SK-N-SH (cell line): ENCODE data around the gene SLC12A5. TPM values are rescaled to one million over a fixed set of nuclear protein-coding genes. Genes with fewer than 3 reads are reported as not detected.

Source experiments
- CTCF ChIA-PET: fragments of 300-600, 350-600 bp; formaldehyde crosslinking; extraction: SDS; loops from one replicate; lab custom pipeline; 2021; lab: Yijun Ruan, JAX
- POLR2A ChIA-PET: fragments of 350-600 bp; sonication (Branson Sonifier 250); formaldehyde crosslinking; extraction: SDS; loops from one replicate; lab custom pipeline; 2020; ENCODE audit warnings: antibody characterized with exemption, inconsistent platforms; lab: Yijun Ruan, JAX
- DNase-seq: peaks from one replicate; pipeline ENCODE4 v3.0.0; 2012
- H2AFZ ChIP-seq: fragments of 200-600 bp; sonication (generic); 2 replicates; pipeline ENCODE4 v1.8.1; 2016; ENCODE audit warnings: antibody characterized with exemption, mild to moderate bottlenecking, low read depth
- H3F3A ChIP-seq: fragments of 200-600 bp; sonication (generic); replicated peaks from 2 replicates; pipeline ENCODE3; 2016; ENCODE audit warnings: antibody characterized with exemption, mild to moderate bottlenecking; ENCODE audit not compliant: insufficient read depth
- H3K27ac ChIP-seq, 2 experiments: fragments of 200-500 bp in 1 of 2; fragments of 200-600 bp in 1 of 2; sonication (Bioruptor generic) in 1 of 2; sonication (generic), shearing (Covaris generic) in 1 of 2; 2 replicates each; pipeline versions ENCODE4 v1.5.1 to v1.6.1; 2014 to 2016; ENCODE audit warnings: low read depth in 2 of 2, inconsistent platforms in 1 of 2, low read length in 1 of 2, mild to moderate bottlenecking in 1 of 2, mixed read lengths in 1 of 2
- H3K27me3 ChIP-seq: fragments of 200-600 bp; sonication (generic), shearing (Covaris generic); 2 replicates; pipeline ENCODE4 v1.6.1; 2016; ENCODE audit warnings: mixed run types; ENCODE audit not compliant: insufficient read depth
- H3K36me3 ChIP-seq, 2 experiments: fragments of 200-500 bp in 1 of 2; fragments of 200-600 bp in 1 of 2; sonication (Bioruptor generic) in 1 of 2; sonication (generic) in 1 of 2; replicated peaks in 1 of 2; 2 replicates each; pipeline versions ENCODE3 to v1.5.1; 2014 to 2016; ENCODE audit warnings: low read length in 1 of 2, mild to moderate bottlenecking in 1 of 2; ENCODE audit not compliant: insufficient read depth in 2 of 2, control insufficient read depth in 1 of 2
- H3K4me1 ChIP-seq, 2 experiments: fragments of 200-500 bp in 1 of 2; fragments of 200-600 bp in 1 of 2; sonication (Bioruptor generic) in 1 of 2; sonication (generic), shearing (Covaris generic) in 1 of 2; 2 replicates each; pipeline versions ENCODE4 v1.5.1 to v1.6.1; 2014 to 2016; ENCODE audit warnings: low read depth in 1 of 2, low read length in 1 of 2, mixed run types in 1 of 2; ENCODE audit not compliant: insufficient read depth in 2 of 2, control insufficient read depth in 1 of 2
- H3K4me2 ChIP-seq: fragments of 200-600 bp; sonication (generic), shearing (Covaris generic); 2 replicates; pipeline ENCODE4 v1.6.1; 2017; ENCODE audit warnings: mixed run types
- H3K4me3 ChIP-seq, 2 experiments: fragments of 200-500 bp in 1 of 2; fragments of 200-600 bp in 1 of 2; sonication (Bioruptor generic) in 1 of 2; sonication (generic), shearing (Covaris generic) in 1 of 2; 2 replicates each; pipeline versions ENCODE4 v1.5.1 to v1.8.1; 2014 to 2016; ENCODE audit warnings: low read depth in 2 of 2, inconsistent platforms in 1 of 2, low read length in 1 of 2, mild to moderate bottlenecking in 1 of 2, mixed read lengths in 1 of 2, moderate library complexity in 1 of 2
- H3K79me2 ChIP-seq: fragments of 200-600 bp; sonication (generic); 2 replicates; pipeline ENCODE4 v1.8.1; 2017; ENCODE audit warnings: mild to moderate bottlenecking; ENCODE audit not compliant: insufficient read depth
- H3K9ac ChIP-seq: fragments of 200-600 bp; sonication (generic); 2 replicates; pipeline ENCODE4 v1.6.1; 2017; ENCODE audit warnings: mixed run types
- H3K9me2 ChIP-seq: fragments of 200-600 bp; sonication (generic); 2 replicates; pipeline ENCODE4 v1.6.1; 2017; ENCODE audit warnings: mixed run types
- H3K9me3 ChIP-seq: fragments of 200-600 bp; sonication (generic); 2 replicates; pipeline ENCODE4 v1.6.1; 2017; ENCODE audit warnings: mixed run types, mild to moderate bottlenecking, moderate library complexity
- H4K20me1 ChIP-seq: fragments of 200-600 bp; sonication (generic); 2 replicates; pipeline ENCODE4 v1.6.1; 2017; ENCODE audit warnings: mild to moderate bottlenecking, mixed run types; ENCODE audit not compliant: insufficient read depth
- ELF1 ChIP-seq: IDR thresholded peaks from 2 replicates; pipeline ENCODE4 v1.4.0; 2012
- EP300 ChIP-seq, 2 experiments: IDR thresholded peaks; 2 replicates each; pipeline versions ENCODE4 v1.4.0 to v1.6.1; 2012; ENCODE audit warnings: borderline replicate concordance in 1 of 2, low read depth in 1 of 2, low read length in 1 of 2
- FOSL2 ChIP-seq: IDR thresholded peaks from 2 replicates; pipeline ENCODE4 v1.4.0; 2012; ENCODE audit warnings: low read depth, mild to moderate bottlenecking, moderate library complexity, borderline replicate concordance
- FOXJ3 ChIP-seq: sonication (generic); formaldehyde crosslinking; IDR thresholded peaks from 2 replicates; pipeline ENCODE4 v1.5.1; 2020; ENCODE audit warnings: mild to moderate bottlenecking, missing genetic modification reagents
- GABPA ChIP-seq: IDR thresholded peaks from 2 replicates; pipeline ENCODE4 v1.4.0; 2012; ENCODE audit warnings: low read depth, mild to moderate bottlenecking
- NRF1 ChIP-seq: IDR thresholded peaks from 2 replicates; pipeline ENCODE4 v1.6.1; 2012; ENCODE audit warnings: low read depth, mild to moderate bottlenecking, low read length
- POLR2AphosphoS5 ChIP-seq: IDR thresholded peaks from 2 replicates; pipeline ENCODE4 v1.6.1; 2012; ENCODE audit warnings: low read depth, low read length
- SIN3A ChIP-seq: IDR thresholded peaks from 2 replicates; pipeline ENCODE4 v1.6.1; 2012; ENCODE audit warnings: low read depth, mild to moderate bottlenecking, low read length, moderate library complexity, borderline replicate concordance
- SMC3 ChIP-seq: IDR thresholded peaks from 2 replicates; pipeline ENCODE4 v1.6.1; 2012; ENCODE audit warnings: low read depth, low read length, improper control_type of control experiment
- TAF1 ChIP-seq: IDR thresholded peaks from 2 replicates; pipeline ENCODE4 v1.6.1; 2012; ENCODE audit warnings: low read depth, mild to moderate bottlenecking, low read length, moderate library complexity, borderline replicate concordance
- TCF12 ChIP-seq: IDR thresholded peaks from 2 replicates; pipeline ENCODE4 v1.4.0; 2012
- TEAD4 ChIP-seq: IDR thresholded peaks from 2 replicates; pipeline ENCODE4 v1.4.0; 2012; ENCODE audit warnings: mild to moderate bottlenecking, borderline replicate concordance; ENCODE audit not compliant: insufficient read depth
- WGBS: methylation state at CpG from one replicate; pipeline ENCODE4 v1.1.6; 2017; ENCODE audit warnings: low lambda C conversion rate; 5-methylcytosine and 5-hydroxymethylcytosine counted together
- polyA plus RNA-seq, 3 experiments: library from polyadenylated mRNA; depleted of rRNA; stranded (reverse); fragments of >200 nt; gene quantifications; 2 replicates each; pipeline ENCODE4 v1.2.3, GENCODE V29; 2012
- TF ChIP-seq, protein P1 (sequence below): fragments of 150-350 bp; IDR thresholded peaks from 2 replicates; pipeline ENCODE4 v1.6.1; 2017; ENCODE audit warnings: antibody characterized with exemption, low read length, low read depth, borderline replicate concordance
- TF ChIP-seq, protein P2 (sequence below): IDR thresholded peaks from 2 replicates; pipeline ENCODE4; 2012
- TF ChIP-seq, protein P3 (sequence below): fragments of 200-600 bp; sonication (generic); IDR thresholded peaks from 2 replicates; pipeline ENCODE4 v1.6.1; 2017; ENCODE audit warnings: antibody characterized with exemption, mild to moderate bottlenecking, moderate library complexity
- TF ChIP-seq, protein P4 (sequence below): IDR thresholded peaks from 2 replicates; pipeline ENCODE4 v1.4.0; 2012; ENCODE audit warnings: low read depth, borderline replicate concordance
- TF ChIP-seq, protein P5 (sequence below): fragments of 150-350 bp; IDR thresholded peaks from 2 replicates; pipeline ENCODE4 v1.6.1; 2016; ENCODE audit warnings: mild to moderate bottlenecking, low read depth, low read length
- TF ChIP-seq, protein P6 (sequence below): IDR thresholded peaks from 2 replicates; pipeline ENCODE4 v1.6.1; 2012; ENCODE audit warnings: mild to moderate bottlenecking, low read depth, low read length, moderate library complexity

The SLC12A5 gene
- polyA plus RNA-seq, 1 of the 3 experiments (the other 2 are of a cell fraction): 19.9 TPM

DNA sequence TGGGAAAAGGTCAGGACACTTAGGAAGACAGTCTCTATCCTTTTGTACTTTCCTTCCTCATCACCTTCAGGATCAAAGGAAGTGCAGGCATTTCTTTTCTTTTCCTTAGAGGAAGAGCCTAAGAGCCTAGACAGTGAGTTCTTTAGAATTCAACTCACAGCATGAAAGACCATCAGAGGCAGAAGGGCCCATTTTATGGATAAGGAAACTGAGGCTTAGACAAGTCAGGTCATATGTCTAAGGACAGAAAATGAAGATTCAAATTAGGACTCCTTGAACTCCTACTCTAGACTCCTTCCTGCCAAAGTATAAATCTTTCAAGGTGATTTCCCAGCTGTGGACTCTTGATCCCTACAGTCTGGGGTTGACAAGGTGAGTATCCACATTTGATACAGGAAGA, 20.8 kb downstream of the SLC12A5 start:
- peaks cover 2% of the 10 kb centered on the region for H3F3A ChIP-seq
- no peak for TF ChIP-seq SMC3
- TF ChIP-seq, protein P1, sequence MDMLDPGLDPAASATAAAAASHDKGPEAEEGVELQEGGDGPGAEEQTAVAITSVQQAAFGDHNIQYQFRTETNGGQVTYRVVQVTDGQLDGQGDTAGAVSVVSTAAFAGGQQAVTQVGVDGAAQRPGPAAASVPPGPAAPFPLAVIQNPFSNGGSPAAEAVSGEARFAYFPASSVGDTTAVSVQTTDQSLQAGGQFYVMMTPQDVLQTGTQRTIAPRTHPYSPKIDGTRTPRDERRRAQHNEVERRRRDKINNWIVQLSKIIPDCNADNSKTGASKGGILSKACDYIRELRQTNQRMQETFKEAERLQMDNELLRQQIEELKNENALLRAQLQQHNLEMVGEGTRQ: no peak
- no peak for TF ChIP-seq GABPA
- no peak for TF ChIP-seq NRF1
- TF ChIP-seq, protein P2, sequence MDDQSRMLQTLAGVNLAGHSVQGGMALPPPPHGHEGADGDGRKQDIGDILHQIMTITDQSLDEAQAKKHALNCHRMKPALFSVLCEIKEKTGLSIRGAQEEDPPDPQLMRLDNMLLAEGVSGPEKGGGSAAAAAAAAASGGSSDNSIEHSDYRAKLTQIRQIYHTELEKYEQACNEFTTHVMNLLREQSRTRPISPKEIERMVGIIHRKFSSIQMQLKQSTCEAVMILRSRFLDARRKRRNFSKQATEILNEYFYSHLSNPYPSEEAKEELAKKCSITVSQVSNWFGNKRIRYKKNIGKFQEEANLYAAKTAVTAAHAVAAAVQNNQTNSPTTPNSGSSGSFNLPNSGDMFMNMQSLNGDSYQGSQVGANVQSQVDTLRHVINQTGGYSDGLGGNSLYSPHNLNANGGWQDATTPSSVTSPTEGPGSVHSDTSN: no peak
- no peak for TF ChIP-seq FOXJ3 (CRISPR knock-in tag)
- TF ChIP-seq SIN3A: no peak
- TF ChIP-seq, protein P3, sequence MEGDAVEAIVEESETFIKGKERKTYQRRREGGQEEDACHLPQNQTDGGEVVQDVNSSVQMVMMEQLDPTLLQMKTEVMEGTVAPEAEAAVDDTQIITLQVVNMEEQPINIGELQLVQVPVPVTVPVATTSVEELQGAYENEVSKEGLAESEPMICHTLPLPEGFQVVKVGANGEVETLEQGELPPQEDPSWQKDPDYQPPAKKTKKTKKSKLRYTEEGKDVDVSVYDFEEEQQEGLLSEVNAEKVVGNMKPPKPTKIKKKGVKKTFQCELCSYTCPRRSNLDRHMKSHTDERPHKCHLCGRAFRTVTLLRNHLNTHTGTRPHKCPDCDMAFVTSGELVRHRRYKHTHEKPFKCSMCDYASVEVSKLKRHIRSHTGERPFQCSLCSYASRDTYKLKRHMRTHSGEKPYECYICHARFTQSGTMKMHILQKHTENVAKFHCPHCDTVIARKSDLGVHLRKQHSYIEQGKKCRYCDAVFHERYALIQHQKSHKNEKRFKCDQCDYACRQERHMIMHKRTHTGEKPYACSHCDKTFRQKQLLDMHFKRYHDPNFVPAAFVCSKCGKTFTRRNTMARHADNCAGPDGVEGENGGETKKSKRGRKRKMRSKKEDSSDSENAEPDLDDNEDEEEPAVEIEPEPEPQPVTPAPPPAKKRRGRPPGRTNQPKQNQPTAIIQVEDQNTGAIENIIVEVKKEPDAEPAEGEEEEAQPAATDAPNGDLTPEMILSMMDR: no peak
- TF ChIP-seq EP300 (IDR thresholded peaks at IDR 0.05; ENCODE audit: borderline replicate concordance in 1 of 2, low read depth in 1 of 2, low read length in 1 of 2): no peak
- TF ChIP-seq TCF12: no peak
- TF ChIP-seq POLR2AphosphoS5: no peak
- TF ChIP-seq, protein P4, sequence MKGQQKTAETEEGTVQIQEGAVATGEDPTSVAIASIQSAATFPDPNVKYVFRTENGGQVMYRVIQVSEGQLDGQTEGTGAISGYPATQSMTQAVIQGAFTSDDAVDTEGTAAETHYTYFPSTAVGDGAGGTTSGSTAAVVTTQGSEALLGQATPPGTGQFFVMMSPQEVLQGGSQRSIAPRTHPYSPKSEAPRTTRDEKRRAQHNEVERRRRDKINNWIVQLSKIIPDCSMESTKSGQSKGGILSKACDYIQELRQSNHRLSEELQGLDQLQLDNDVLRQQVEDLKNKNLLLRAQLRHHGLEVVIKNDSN: no peak
- H3K4me3 ChIP-seq: no peak overlapping the region
- ChIA-PET CTCF (interaction anchor here (2.7 kb wide), 1 partner anchor 39 kb away, joined by 11 read pairs; no protein-coding TSS in a partner anchor), POLR2A (no interaction called here)
- no peaks in the 10 kb centered on the region for H3K9me2 ChIP-seq
- H3K27ac ChIP-seq: no peak overlapping the region
- no peaks in the 10 kb centered on the region for H3K27me3 ChIP-seq
- H4K20me1 ChIP-seq: 0 out of 2 replicates have a peak, but pooled peaks cover 5% of the 10 kb centered on the region
- H3K9me3 ChIP-seq: no peaks in the 10 kb centered on the region
- H3K4me1 ChIP-seq: peaks cover 3 to 7% of the 10 kb centered on the region in 2 experiments; a peak in 2 of 4 replicates
- H3K36me3 ChIP-seq: no peaks in the 10 kb centered on the region
- H2AFZ ChIP-seq: no peak overlapping the region
- H3K9ac ChIP-seq: no peak overlapping the region
- no peaks in the 10 kb centered on the region for H3K79me2 ChIP-seq
- DNase-seq: no peak
- H3K4me2 ChIP-seq: no peak overlapping the region

DNA sequence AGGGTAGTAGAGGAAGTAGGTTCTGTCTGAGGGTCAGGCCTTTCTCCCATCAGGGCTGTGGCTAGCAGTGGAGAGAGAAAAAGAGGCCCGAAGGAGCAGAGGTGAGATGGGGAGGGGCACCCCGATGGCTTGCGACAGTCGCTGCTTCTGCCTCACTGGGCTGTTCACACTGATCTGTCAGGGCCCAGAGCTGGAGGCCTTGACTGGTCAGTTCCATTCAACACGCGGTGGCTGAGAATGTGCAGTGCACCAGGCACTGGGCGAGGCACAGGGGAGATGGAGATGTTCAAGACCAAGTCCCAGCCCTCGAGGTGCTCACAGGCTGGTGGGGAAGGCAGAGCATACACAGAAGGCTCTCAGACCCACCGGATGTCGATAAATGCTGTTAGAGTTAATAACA, 21.4 kb downstream of the SLC12A5 start:
- Histone ChIP-seq H3K27ac (no peak overlapping the region), H3K9me2 (no peaks in the 10 kb centered on the region), H3K79me2 (no peaks in the 10 kb centered on the region), H3K4me2 (no peak overlapping the region), H4K20me1 (0 out of 2 replicates have a peak, but pooled peaks cover 5% of the 10 kb centered on the region), H3K36me3 (no peaks in the 10 kb centered on the region), H2AFZ (no peak overlapping the region), H3K9me3 (no peaks in the 10 kb centered on the region), H3F3A (peaks cover 2% of the 10 kb centered on the region), H3K27me3 (no peaks in the 10 kb centered on the region), H3K4me1 (peaks cover 3 to 7% of the 10 kb centered on the region in 2 experiments; a peak in 2 of 4 replicates), H3K4me3 (no peak overlapping the region), H3K9ac (no peak overlapping the region)
- DNase-seq: no peak
- CTCF ChIA-PET: interaction anchor here (2.7 kb wide), 1 partner anchor 38 kb away, joined by 11 read pairs; no protein-coding TSS in a partner anchor
- POLR2A ChIA-PET: no interaction called here
- WGBS: 65% methylated on average over 10 of the region's 10 CpGs
- no peak for TF ChIP-seq TAF1
- TF ChIP-seq, protein P5, sequence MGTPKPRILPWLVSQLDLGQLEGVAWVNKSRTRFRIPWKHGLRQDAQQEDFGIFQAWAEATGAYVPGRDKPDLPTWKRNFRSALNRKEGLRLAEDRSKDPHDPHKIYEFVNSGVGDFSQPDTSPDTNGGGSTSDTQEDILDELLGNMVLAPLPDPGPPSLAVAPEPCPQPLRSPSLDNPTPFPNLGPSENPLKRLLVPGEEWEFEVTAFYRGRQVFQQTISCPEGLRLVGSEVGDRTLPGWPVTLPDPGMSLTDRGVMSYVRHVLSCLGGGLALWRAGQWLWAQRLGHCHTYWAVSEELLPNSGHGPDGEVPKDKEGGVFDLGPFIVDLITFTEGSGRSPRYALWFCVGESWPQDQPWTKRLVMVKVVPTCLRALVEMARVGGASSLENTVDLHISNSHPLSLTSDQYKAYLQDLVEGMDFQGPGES: no peak
- TF ChIP-seq TCF12: no peak
- TF ChIP-seq EP300 (IDR thresholded peaks at IDR 0.05; ENCODE audit: borderline replicate concordance in 1 of 2, low read depth in 1 of 2, low read length in 1 of 2): no peak
- TF ChIP-seq TEAD4: no peak
- TF ChIP-seq FOSL2: no peak
- TF ChIP-seq ELF1: no peak
- TF ChIP-seq, protein P6, sequence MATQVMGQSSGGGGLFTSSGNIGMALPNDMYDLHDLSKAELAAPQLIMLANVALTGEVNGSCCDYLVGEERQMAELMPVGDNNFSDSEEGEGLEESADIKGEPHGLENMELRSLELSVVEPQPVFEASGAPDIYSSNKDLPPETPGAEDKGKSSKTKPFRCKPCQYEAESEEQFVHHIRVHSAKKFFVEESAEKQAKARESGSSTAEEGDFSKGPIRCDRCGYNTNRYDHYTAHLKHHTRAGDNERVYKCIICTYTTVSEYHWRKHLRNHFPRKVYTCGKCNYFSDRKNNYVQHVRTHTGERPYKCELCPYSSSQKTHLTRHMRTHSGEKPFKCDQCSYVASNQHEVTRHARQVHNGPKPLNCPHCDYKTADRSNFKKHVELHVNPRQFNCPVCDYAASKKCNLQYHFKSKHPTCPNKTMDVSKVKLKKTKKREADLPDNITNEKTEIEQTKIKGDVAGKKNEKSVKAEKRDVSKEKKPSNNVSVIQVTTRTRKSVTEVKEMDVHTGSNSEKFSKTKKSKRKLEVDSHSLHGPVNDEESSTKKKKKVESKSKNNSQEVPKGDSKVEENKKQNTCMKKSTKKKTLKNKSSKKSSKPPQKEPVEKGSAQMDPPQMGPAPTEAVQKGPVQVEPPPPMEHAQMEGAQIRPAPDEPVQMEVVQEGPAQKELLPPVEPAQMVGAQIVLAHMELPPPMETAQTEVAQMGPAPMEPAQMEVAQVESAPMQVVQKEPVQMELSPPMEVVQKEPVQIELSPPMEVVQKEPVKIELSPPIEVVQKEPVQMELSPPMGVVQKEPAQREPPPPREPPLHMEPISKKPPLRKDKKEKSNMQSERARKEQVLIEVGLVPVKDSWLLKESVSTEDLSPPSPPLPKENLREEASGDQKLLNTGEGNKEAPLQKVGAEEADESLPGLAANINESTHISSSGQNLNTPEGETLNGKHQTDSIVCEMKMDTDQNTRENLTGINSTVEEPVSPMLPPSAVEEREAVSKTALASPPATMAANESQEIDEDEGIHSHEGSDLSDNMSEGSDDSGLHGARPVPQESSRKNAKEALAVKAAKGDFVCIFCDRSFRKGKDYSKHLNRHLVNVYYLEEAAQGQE: no peak
